GM23248 (cell line): ENCODE measurements around the gene YIPF1. TPM values are rescaled to one million over a fixed set of nuclear protein-coding genes. Genes with fewer than 3 reads are reported as not detected.
A peak's percentile ranks its signal among the peaks of the same experiment; 100 is the strongest.

Source experiments
- DNase-seq: peaks from one replicate; pipeline ENCODE4 v3.0.0-alpha.2; 2015
- H2AFZ ChIP-seq: fragments of 200-600 bp; sonication (generic); 2 replicates; pipeline ENCODE4 v1.6.1; 2016; ENCODE audit warnings: antibody characterized with exemption
- H3F3A ChIP-seq: fragments of 200-600 bp; sonication (generic); 2 replicates; pipeline ENCODE4 v1.6.1; 2016; ENCODE audit warnings: mild to moderate bottlenecking, antibody characterized with exemption, mixed run types; ENCODE audit not compliant: insufficient read depth
- H3K27ac ChIP-seq: fragments of 200-600 bp; sonication (generic); 2 replicates; pipeline ENCODE4 v1.5.1; 2016; ENCODE audit warnings: mild to moderate bottlenecking
- H3K27me3 ChIP-seq: fragments of 200-600 bp; sonication (generic); replicated peaks from 2 replicates; pipeline ENCODE4 v1.6.1; 2016; ENCODE audit warnings: mild to moderate bottlenecking; ENCODE audit not compliant: insufficient read depth
- H3K36me3 ChIP-seq: fragments of 200-600 bp; sonication (generic); 2 replicates; pipeline ENCODE4 v1.6.1; 2016; ENCODE audit warnings: low read depth, mild to moderate bottlenecking
- H3K4me1 ChIP-seq: fragments of 200-600 bp; sonication (generic); 2 replicates; pipeline ENCODE4 v1.6.1; 2016; ENCODE audit warnings: mild to moderate bottlenecking; ENCODE audit not compliant: insufficient read depth
- H3K4me2 ChIP-seq: fragments of 200-600 bp; sonication (generic); one replicate; pipeline ENCODE4 v1.6.1; 2016; ENCODE audit warnings: mild to moderate bottlenecking; ENCODE audit not compliant: unreplicated experiment
- H3K4me3 ChIP-seq: fragments of 200-600 bp; sonication (generic); 2 replicates; pipeline ENCODE4 v1.5.1; 2016; ENCODE audit warnings: mild to moderate bottlenecking
- H3K79me2 ChIP-seq: fragments of 200-600 bp; sonication (generic); 2 replicates; pipeline ENCODE4 v1.6.1; 2016; ENCODE audit warnings: mild to moderate bottlenecking; ENCODE audit not compliant: insufficient read depth
- H3K9ac ChIP-seq: fragments of 200-600 bp; sonication (generic); 2 replicates; pipeline ENCODE4 v1.6.1; 2016; ENCODE audit warnings: mild to moderate bottlenecking
- H3K9me2 ChIP-seq: fragments of 200-600 bp; sonication (generic); 2 replicates; pipeline ENCODE4 v1.6.1; 2016; ENCODE audit warnings: mixed run types, mild to moderate bottlenecking, moderate library complexity; ENCODE audit not compliant: insufficient read depth
- H3K9me3 ChIP-seq: fragments of 200-600 bp; sonication (generic); one replicate; pipeline ENCODE4 v1.6.1; 2017; ENCODE audit warnings: low read depth
- H4K20me1 ChIP-seq: fragments of 200-600 bp; sonication (generic); 2 replicates; pipeline ENCODE4 v1.6.0; 2016; ENCODE audit not compliant: insufficient read depth
- EZH2 ChIP-seq: fragments of 200-600 bp; sonication (generic); IDR thresholded peaks from 2 replicates; pipeline ENCODE4 v1.6.1; 2018; ENCODE audit warnings: antibody characterized with exemption, mild to moderate bottlenecking; ENCODE audit not compliant: insufficient read depth, poor library complexity, severe bottlenecking
- EZH2phosphoT487 ChIP-seq: fragments of 200-600 bp; sonication (generic); IDR thresholded peaks from 2 replicates; pipeline ENCODE4 v1.6.1; 2018; ENCODE audit warnings: antibody characterized with exemption, moderate library complexity, mild to moderate bottlenecking, low read depth; ENCODE audit not compliant: insufficient read depth
- WGBS, 2 experiments: methylation state at CpG; one replicate each; pipeline ENCODE4 v1.1.6; 2015 to 2017; ENCODE audit warnings: low lambda C conversion rate in 2 of 2, low coverage in 1 of 2; ENCODE audit errors: missing lambda C conversion rate in 2 of 2; 5-methylcytosine and 5-hydroxymethylcytosine counted together
- in situ Hi-C: fragments of 300-500 bp; cut with MboI; formaldehyde crosslinking; loops from 2 replicates; pipeline ENCODE4 v1.15.0; 2020
- polyA plus RNA-seq: library from polyadenylated mRNA; unstranded; fragments of >200 nt; fragmentation: Nextera tagmentation; extraction: Ambion mirVana; gene quantifications from 2 replicates; pipeline ENCODE4 v1.2.1, GENCODE V29; 2016
- total RNA-seq: library from RNA; depleted of rRNA; stranded (reverse); fragments of >200 nt; shearing (Covaris generic); gene quantifications from 2 replicates; pipeline ENCODE4 v1.2.3, GENCODE V29; 2014

YIPF1 gene
- total and polyA plus RNA-seq, 2 experiments from 2014 or later = 21.0 to 23.4 TPM

DNA sequence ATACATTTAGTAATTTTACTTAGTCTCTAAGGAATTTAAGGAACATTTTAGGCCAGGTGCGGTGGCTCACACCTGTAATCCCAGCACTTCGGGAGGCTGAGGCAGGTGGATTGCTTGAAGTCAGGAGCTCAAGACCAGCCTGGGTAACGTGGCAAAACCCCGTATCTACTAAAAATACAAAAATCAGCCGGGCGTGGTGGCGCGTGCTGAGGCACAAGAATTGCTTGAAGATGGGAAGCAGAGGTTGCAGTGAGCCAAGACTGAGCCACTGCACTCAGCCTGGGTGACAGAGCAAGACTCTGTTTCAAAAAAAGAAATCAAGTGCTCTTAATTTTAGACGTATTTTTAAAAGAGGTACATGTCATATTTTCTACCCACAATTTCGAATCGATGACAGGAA, 54.8 kb downstream of the YIPF1 start:
- TF ChIP-seq EZH2 (no peak), EZH2phosphoT487 (no peak)
- DNase-seq = no peak
- no peaks in the 10 kb centered on the region for H3K9me2 ChIP-seq
- H3F3A ChIP-seq = no peaks in the 10 kb centered on the region
- H3K9me3 ChIP-seq = no peaks in the 10 kb centered on the region
- H4K20me1 ChIP-seq = no peaks in the 10 kb centered on the region
- H3K36me3 ChIP-seq = no peaks in the 10 kb centered on the region
- no peaks in the 10 kb centered on the region for H3K27me3 ChIP-seq
- H3K27ac ChIP-seq = no peak overlapping the region
- in situ Hi-C loops = no loop called here
- H3K79me2 ChIP-seq = peaks cover 58% of the 10 kb centered on the region
- no peak overlapping the region for H3K9ac ChIP-seq
- H3K4me1 ChIP-seq = peaks cover 7% of the 10 kb centered on the region; the same call in 1 of the 2 replicates
- WGBS, 2 experiments = 96% methylated on average over 11 of the region's 11 CpGs
- no peak overlapping the region for H2AFZ ChIP-seq
- no peak overlapping the region for H3K4me3 ChIP-seq
- H3K4me2 ChIP-seq = no peak overlapping the region

DNA sequence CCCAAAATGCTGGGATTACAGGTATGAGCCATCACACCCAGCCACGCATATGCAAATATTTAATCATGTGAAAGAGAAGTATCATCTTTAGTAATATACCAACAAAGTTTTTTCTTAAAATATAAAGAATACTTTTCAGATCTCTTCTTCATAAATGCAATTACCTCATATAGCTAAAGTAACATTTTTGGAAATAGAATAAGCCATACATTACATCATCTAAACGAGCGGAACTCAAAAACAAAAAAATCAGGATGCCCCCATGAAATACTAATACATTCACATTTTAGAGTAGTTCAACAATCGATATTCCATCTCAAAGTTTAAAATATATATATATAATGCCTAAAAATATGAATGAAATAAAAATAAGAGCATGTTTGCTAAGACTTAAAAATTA, 56.2 kb downstream of the YIPF1 start:
- in situ Hi-C loops = no loop called here
- no peak for TF ChIP-seq EZH2phosphoT487
- TF ChIP-seq EZH2 = no peak
- peaks cover 58% of the 10 kb centered on the region for H3K79me2 ChIP-seq

DNA sequence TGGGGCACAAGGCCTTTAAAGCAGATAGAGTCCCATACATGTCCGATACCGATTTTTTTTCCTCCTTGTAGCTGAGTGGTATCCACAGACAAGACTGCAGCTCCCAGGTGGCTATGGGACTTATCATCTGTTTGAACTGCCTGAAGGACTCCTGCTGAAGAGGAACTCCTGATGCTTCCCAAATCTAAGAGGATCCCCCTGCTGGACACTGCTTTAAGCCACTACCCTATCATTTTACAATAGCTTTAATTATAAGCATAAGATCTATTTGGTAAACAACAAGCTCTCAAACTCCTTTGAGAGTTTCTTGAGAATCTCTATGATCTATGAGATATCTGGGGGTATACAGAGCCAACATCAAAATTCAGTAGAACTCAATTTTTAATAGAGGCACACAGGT, 63.2 kb downstream of the YIPF1 start:
- H3K9ac ChIP-seq = no peak overlapping the region
- H4K20me1 ChIP-seq = no peaks in the 10 kb centered on the region
- H3K4me3 ChIP-seq = no peak overlapping the region
- no peaks in the 10 kb centered on the region for H3K79me2 ChIP-seq
- H3K9me3 ChIP-seq = no peaks in the 10 kb centered on the region
- no peaks in the 10 kb centered on the region for H3K36me3 ChIP-seq
- no peaks in the 10 kb centered on the region for H3K9me2 ChIP-seq
- in situ Hi-C loops = no loop called here
- no peak overlapping the region for H3K4me2 ChIP-seq
- H3K27ac ChIP-seq = no peak overlapping the region
- H3F3A ChIP-seq = no peaks in the 10 kb centered on the region
- whole genome bisulfite sequencing, 2 experiments = 95 to 100% methylated on average over 2 of the region's 2 CpGs
- H3K4me1 ChIP-seq = no peaks in the 10 kb centered on the region
- no peaks in the 10 kb centered on the region for H3K27me3 ChIP-seq
- no peak for TF ChIP-seq EZH2phosphoT487
- TF ChIP-seq EZH2 = no peak
- no peak overlapping the region for H2AFZ ChIP-seq
- peak; percentile 44 for DNase-seq

More for the DNA sequence above, 56.2 kb downstream of the YIPF1 start:
- WGBS, 2 experiments = 96 to 97% methylated on average over 4 of the region's 4 CpGs
- H3K4me3 ChIP-seq = no peak overlapping the region
- H3K27me3 ChIP-seq = no peaks in the 10 kb centered on the region
- no peak overlapping the region for H3K9ac ChIP-seq
- no peaks in the 10 kb centered on the region for H3K36me3 ChIP-seq
- no peaks in the 10 kb centered on the region for H3F3A ChIP-seq
- no peak for DNase-seq
- H4K20me1 ChIP-seq = no peaks in the 10 kb centered on the region
- peaks cover 7% of the 10 kb centered on the region; the same call in 1 of the 2 replicates for H3K4me1 ChIP-seq
- H3K27ac ChIP-seq = no peak overlapping the region
- no peaks in the 10 kb centered on the region for H3K9me2 ChIP-seq
- H3K9me3 ChIP-seq = no peaks in the 10 kb centered on the region
- H2AFZ ChIP-seq = no peak overlapping the region
- no peak overlapping the region for H3K4me2 ChIP-seq

DNA sequence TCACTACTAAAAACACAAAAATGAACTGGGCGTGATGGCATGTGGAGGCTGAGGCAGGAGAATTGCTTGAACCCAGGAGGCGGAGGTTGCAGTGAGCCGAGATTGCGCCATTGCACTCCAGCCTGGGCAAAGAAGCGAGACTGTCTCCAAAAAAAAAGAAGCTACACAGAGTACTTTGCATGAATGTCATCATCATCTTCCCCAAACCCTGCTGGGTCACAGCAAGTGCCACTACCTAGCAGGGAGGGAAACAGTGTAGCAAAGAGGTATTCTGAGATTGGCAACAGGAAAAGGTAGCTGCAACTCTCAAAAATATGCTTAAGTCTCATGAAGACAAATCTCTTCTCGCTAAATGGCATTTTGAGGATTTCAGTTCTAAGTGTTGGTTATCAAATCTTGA, 64.3 kb downstream of the YIPF1 start:
- Histone ChIP-seq H4K20me1 (no peaks in the 10 kb centered on the region), H3K9me3 (no peaks in the 10 kb centered on the region), H3K4me1 (no peaks in the 10 kb centered on the region), H3K9me2 (no peaks in the 10 kb centered on the region), H3K79me2 (no peaks in the 10 kb centered on the region), H3F3A (no peaks in the 10 kb centered on the region), H3K27ac (no peak overlapping the region), H3K27me3 (no peaks in the 10 kb centered on the region), H3K4me3 (no peak overlapping the region), H3K4me2 (no peak overlapping the region), H3K9ac (no peak overlapping the region), H2AFZ (no peak overlapping the region), H3K36me3 (no peaks in the 10 kb centered on the region)
- DNase-seq = no peak
- TF ChIP-seq EZH2 (no peak), EZH2phosphoT487 (no peak)
- in situ Hi-C loops = no loop called here
- WGBS, 2 experiments = 98 to 100% methylated on average over 6 of the region's 6 CpGs

DNA sequence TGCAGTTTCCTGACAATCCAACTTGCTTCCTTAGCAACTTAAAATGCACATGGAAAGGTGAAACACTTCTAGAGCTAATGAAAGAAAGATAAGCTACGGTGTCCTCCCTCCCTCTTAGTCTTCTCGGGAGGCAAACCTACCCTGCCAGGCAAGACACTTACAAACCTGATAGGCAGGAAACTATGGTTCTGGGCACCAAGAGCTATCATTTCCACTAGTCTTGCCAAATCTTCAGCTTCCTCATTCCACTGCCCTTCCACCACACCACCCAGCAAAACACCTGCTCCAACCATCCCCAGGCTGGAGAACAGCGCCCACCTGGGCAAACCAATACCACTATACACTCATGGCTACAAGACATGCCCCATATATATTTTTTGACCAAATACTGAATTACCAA, 66.7 kb downstream of the YIPF1 start:
- in situ Hi-C loops = no loop called here
- Histone ChIP-seq H3K4me3 (no peak overlapping the region), H3K79me2 (no peaks in the 10 kb centered on the region), H2AFZ (no peak overlapping the region), H3K9ac (no peak overlapping the region), H3K27me3 (no peaks in the 10 kb centered on the region), H3K36me3 (no peaks in the 10 kb centered on the region), H3K4me2 (no peak overlapping the region), H3F3A (no peaks in the 10 kb centered on the region), H4K20me1 (no peaks in the 10 kb centered on the region), H3K4me1 (no peaks in the 10 kb centered on the region), H3K9me3 (no peaks in the 10 kb centered on the region), H3K9me2 (no peaks in the 10 kb centered on the region), H3K27ac (no peak overlapping the region)
- 99 to 100% methylated on average over 3 of the region's 3 CpGs for WGBS, 2 experiments
- DNase-seq = no peak
- no peak for TF ChIP-seq EZH2
- TF ChIP-seq EZH2phosphoT487 = no peak
